ENCODE measurements around the gene FBXO10. TPM values are rescaled to one million over a fixed set of nuclear protein-coding genes. Genes with fewer than 3 reads are reported as not detected.
"Not testable (repeated sequence)": the region's sequence is repeated elsewhere in the genome, so short reads cannot be mapped to it uniquely, and the experiment has no call there.

FBXO10 gene
- total and polyA plus RNA-seq, 2 of the 4 experiments (the other 2 are of a cell fraction): 6.6 to 6.7 TPM

- H3K4me3 ChIP-seq (ENCODE audit: insufficient read depth, low read depth, low read length): no peak overlapping the region
- H4K8ac ChIP-seq (ENCODE audit: low read depth in 2 of 2, low read length in 2 of 2): no peak overlapping the region
- no peak overlapping the region for H2BK20ac ChIP-seq (ENCODE audit: low read depth, low read length)
- H4K20me1 ChIP-seq (ENCODE audit: insufficient read depth, low read length): no peaks in the 10 kb centered on the region
- H3K9ac ChIP-seq (ENCODE audit: low read depth, low read length): no peak overlapping the region
- DNase-seq (no peak), ATAC-seq (ENCODE audit: low read depth) (no peak)
- H3K4me2 ChIP-seq (ENCODE audit: low read depth, low read length): no peak overlapping the region
- H3K9me3 ChIP-seq (ENCODE audit: control insufficient read depth, insufficient read depth, low read length): no peaks in the 10 kb centered on the region
- intact Hi-C loops (cut with micrococcal nuclease): no loop called here
- no peak overlapping the region for H4K91ac ChIP-seq (ENCODE audit: insufficient read depth, low read depth, low read length)
- H3K4ac ChIP-seq (ENCODE audit: low read depth, low read length): no peak overlapping the region
- no peak overlapping the region for H2AFZ ChIP-seq (replicated peaks; ENCODE audit: low read length, poor library complexity)
- H2BK120ac ChIP-seq (ENCODE audit: low read depth, low read length): no peak overlapping the region
- no peaks in the 10 kb centered on the region for H3K4me1 ChIP-seq (ENCODE audit: control insufficient read depth, insufficient read depth, low read length)
- no peak overlapping the region for H2AK5ac ChIP-seq (ENCODE audit: low read depth, low read length)
- H4K5ac ChIP-seq (ENCODE audit: low read depth, low read length): no peak overlapping the region
- peaks cover 6% of the 10 kb centered on the region; the same call in 1 of the 2 replicates for H3K9me1 ChIP-seq (ENCODE audit: insufficient read depth, low read length)
- peaks cover 16% of the 10 kb centered on the region for H3K36me3 ChIP-seq (ENCODE audit: control insufficient read depth, insufficient read depth, low read length)
- 92% methylated on average over 5 of the region's 7 CpGs; no CpG with 5 or more reads in 1 of the 2 experiments for WGBS, 2 experiments (ENCODE audit: extremely low coverage in 2 of 2, insufficient read length in 1 of 2)
- no peak overlapping the region for H3K23ac ChIP-seq (ENCODE audit: low read depth, low read length)
- H3K27ac ChIP-seq (ENCODE audit: insufficient read depth, low read length): no peak overlapping the region
- TF ChIP-seq MXI1 (IDR thresholded peaks at IDR 0.05; ENCODE audit: borderline replicate concordance, low read depth, low read length) (no peak), NFE2L2 (IDR thresholded peaks at IDR 0.05; ENCODE audit: low read depth, low read length) (no peak), CEBPB (IDR thresholded peaks at IDR 0.05; ENCODE audit: low read depth, low read length) (no peak), MAFK (IDR thresholded peaks at IDR 0.05; ENCODE audit: low read depth, low read length) (no peak), FOS (IDR thresholded peaks at IDR 0.05; ENCODE audit: low read depth, low read length) (no peak), SMC3 (IDR thresholded peaks at IDR 0.05; ENCODE audit: low read depth, low read length) (no peak), CHD1 (IDR thresholded peaks at IDR 0.05; ENCODE audit: low read depth, low read length) (no peak)
- TF ChIP-seq, protein P1, sequence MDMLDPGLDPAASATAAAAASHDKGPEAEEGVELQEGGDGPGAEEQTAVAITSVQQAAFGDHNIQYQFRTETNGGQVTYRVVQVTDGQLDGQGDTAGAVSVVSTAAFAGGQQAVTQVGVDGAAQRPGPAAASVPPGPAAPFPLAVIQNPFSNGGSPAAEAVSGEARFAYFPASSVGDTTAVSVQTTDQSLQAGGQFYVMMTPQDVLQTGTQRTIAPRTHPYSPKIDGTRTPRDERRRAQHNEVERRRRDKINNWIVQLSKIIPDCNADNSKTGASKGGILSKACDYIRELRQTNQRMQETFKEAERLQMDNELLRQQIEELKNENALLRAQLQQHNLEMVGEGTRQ (IDR thresholded peaks at IDR 0.05; ENCODE audit: low read depth, low read length): no peak
- H3K27me3 ChIP-seq (ENCODE audit: control insufficient read depth, insufficient read depth, low read length): no peaks in the 10 kb centered on the region
- dilution Hi-C loops (cut with HindIII; ENCODE audit: low sequenced_read_pairs, unreplicated experiment): no loop called here
- H3K14ac ChIP-seq (replicated peaks; ENCODE audit: low read depth, low read length): no peak overlapping the region
- no peaks in the 10 kb centered on the region for H3K79me1 ChIP-seq (ENCODE audit: low read depth in 1 of 2, low read length in 2 of 2)
- in situ Hi-C loops (cut with MboI; ENCODE audit: low sequenced_read_pairs): no loop called here
- BruUV-seq (replicated peaks): no TSS peak
- no peak overlapping the region for H3K56ac ChIP-seq (ENCODE audit: extremely low read depth, insufficient read depth, low read length)
- H3K18ac ChIP-seq (ENCODE audit: low read depth, low read length): no peak overlapping the region
- ChIA-PET CTCF (no interaction called here), POLR2A (ENCODE audit: unreplicated experiment) (no interaction called here)
- no peak overlapping the region for H2BK15ac ChIP-seq (ENCODE audit: low read depth, low read length)
- no peak overlapping the region for H2AK9ac ChIP-seq (replicated peaks; ENCODE audit: low read depth, low read length, poor library complexity)
- H2BK5ac ChIP-seq (ENCODE audit: low read depth, low read length, poor library complexity, severe bottlenecking): no peak overlapping the region
These were observed 61.2 kb downstream of the FBXO10 start for GRCh38 chr9:37514999-37515398.

GRCh38 chr9:37514415-37514814 is 61.8 kb downstream of the FBXO10 start:
- H3K14ac ChIP-seq (replicated peaks; ENCODE audit: low read depth, low read length); H4K20me1 ChIP-seq (ENCODE audit: insufficient read depth, low read length); H3K18ac ChIP-seq (ENCODE audit: low read depth, low read length); H2BK120ac ChIP-seq (ENCODE audit: low read depth, low read length); H3K4me2 ChIP-seq (ENCODE audit: low read depth, low read length); dilution Hi-C loops (cut with HindIII; ENCODE audit: low sequenced_read_pairs, unreplicated experiment); H3K9ac ChIP-seq (ENCODE audit: low read depth, low read length); H3K4me3 ChIP-seq (ENCODE audit: insufficient read depth, low read depth, low read length); POLR2A ChIA-PET (ENCODE audit: unreplicated experiment); H4K5ac ChIP-seq (ENCODE audit: low read depth, low read length); H3K79me1 ChIP-seq (ENCODE audit: low read depth in 1 of 2, low read length in 2 of 2); H3K56ac ChIP-seq (ENCODE audit: extremely low read depth, insufficient read depth, low read length); H4K91ac ChIP-seq (ENCODE audit: insufficient read depth, low read depth, low read length); in situ Hi-C loops (cut with MboI; ENCODE audit: low sequenced_read_pairs); H2AK9ac ChIP-seq (replicated peaks; ENCODE audit: low read depth, low read length, poor library complexity); intact Hi-C loops (cut with micrococcal nuclease); CTCF ChIA-PET; H3K9me1 ChIP-seq (ENCODE audit: insufficient read depth, low read length); H3K23ac ChIP-seq (ENCODE audit: low read depth, low read length); H2AK5ac ChIP-seq (ENCODE audit: low read depth, low read length); ATAC-seq (ENCODE audit: low read depth); H3K27ac ChIP-seq (ENCODE audit: insufficient read depth, low read length); H3K4ac ChIP-seq (ENCODE audit: low read depth, low read length); H2BK5ac ChIP-seq (ENCODE audit: low read depth, low read length, poor library complexity, severe bottlenecking); DNase-seq; H2AFZ ChIP-seq (replicated peaks; ENCODE audit: low read length, poor library complexity); H2BK20ac ChIP-seq (ENCODE audit: low read depth, low read length); H3K9me3 ChIP-seq (ENCODE audit: control insufficient read depth, insufficient read depth, low read length); BruUV-seq (replicated peaks); H2BK15ac ChIP-seq (ENCODE audit: low read depth, low read length); H4K8ac ChIP-seq (ENCODE audit: low read depth in 2 of 2, low read length in 2 of 2); H3K27me3 ChIP-seq (ENCODE audit: control insufficient read depth, insufficient read depth, low read length); H3K4me1 ChIP-seq (ENCODE audit: control insufficient read depth, insufficient read depth, low read length): not testable (repeated sequence)
- H3K36me3 ChIP-seq (ENCODE audit: control insufficient read depth, insufficient read depth, low read length): peaks cover 16% of the 10 kb centered on the region
- no CpG with 5 or more reads among the region's 10 CpGs for WGBS, 2 experiments (ENCODE audit: extremely low coverage in 2 of 2, insufficient read length in 1 of 2)

Measured in IMR-90 (cell line).